ENCODE data around the gene TAF7.

- no peak for TF ChIP-seq CTCF (IDR thresholded peaks at IDR 0.05; ENCODE audit: insufficient read depth, low read length)
- TF ChIP-seq REST (IDR thresholded peaks at IDR 0.05; ENCODE audit: insufficient replicate concordance, low read depth) = no peak
- no peak for TF ChIP-seq POLR2AphosphoS5 (IDR thresholded peaks at IDR 0.05; ENCODE audit: low read depth)
- TF ChIP-seq SPI1 (IDR thresholded peaks at IDR 0.05; ENCODE audit: borderline replicate concordance, low read depth) = no peak
Observed at GRCh38 chr5:141362719-141363118, 42.1 kb upstream of the TAF7 start.

Measured in HL-60 (cell line).